WTC11 (cell line): ENCODE measurements around the gene FOXJ3. TPM values are rescaled to one million over a fixed set of nuclear protein-coding genes. Genes with fewer than 3 reads are reported as not detected.
A peak's percentile ranks its signal among the peaks of the same experiment; 100 is the strongest.

Experiments
- ATAC-seq: fragments of 200-7000 bp; cut with Tn5 transposase; 2 replicates; pipeline ENCODE4 v1.10.0; 2021; ENCODE audit warnings: mild to moderate bottlenecking, moderate library complexity
- CTCF ChIA-PET: fragments of 300-600 bp; sonication (Branson Sonifier 250); formaldehyde crosslinking; loops from one replicate; lab custom pipeline; 2021; ENCODE audit warnings: antibody characterized with exemption; lab: Charles Lee
- POLR2A ChIA-PET: fragments of 350-600 bp; sonication (Branson Sonifier 250); formaldehyde crosslinking; loops from one replicate; lab custom pipeline; 2021; ENCODE audit warnings: antibody characterized with exemption; lab: Charles Lee
- DNase-seq: peaks from one replicate; pipeline ENCODE4 v3.0.0; 2021; ENCODE audit warnings: low spot score
- H3K27ac Mint-ChIP-seq: 2 replicates; pipeline ENCODE4 v1.8.0; 2021; ENCODE audit warnings: mixed read lengths
- H3K27me3 Mint-ChIP-seq: 2 replicates; pipeline ENCODE4 v1.8.0; 2021; ENCODE audit warnings: low read depth, mild to moderate bottlenecking, moderate library complexity, mixed read lengths
- H3K36me3 Mint-ChIP-seq: 2 replicates; pipeline ENCODE4 v1.8.0; 2021; ENCODE audit warnings: mixed read lengths
- H3K4me1 Mint-ChIP-seq: 2 replicates; pipeline ENCODE4 v1.8.0; 2022; ENCODE audit warnings: mixed read lengths
- H3K4me3 Mint-ChIP-seq: 2 replicates; pipeline ENCODE4 v1.8.0; 2021; ENCODE audit warnings: mild to moderate bottlenecking, moderate library complexity, mixed read lengths
- H3K9me3 Mint-ChIP-seq: 2 replicates; pipeline ENCODE4 v1.8.0; 2021; ENCODE audit warnings: mixed read lengths
- CBFB ChIP-seq: sonication (generic); formaldehyde crosslinking; IDR thresholded peaks from 2 replicates; pipeline ENCODE4 v1.8.1; 2022; ENCODE audit warnings: mild to moderate bottlenecking, low read depth, missing genetic modification reagents
- CREM ChIP-seq: sonication (generic); formaldehyde crosslinking; IDR thresholded peaks from 2 replicates; pipeline ENCODE4 v1.8.1; 2022; ENCODE audit warnings: mild to moderate bottlenecking, missing genetic modification reagents, moderate library complexity
- EMX1 ChIP-seq: fragments of 250-450 bp; sonication (Bioruptor Pico); IDR thresholded peaks from 2 replicates; pipeline ENCODE4 v1.8.0; 2021; ENCODE audit warnings: mild to moderate bottlenecking
- JUN ChIP-seq: sonication (generic); formaldehyde crosslinking; IDR thresholded peaks from 2 replicates; pipeline ENCODE4 v1.8.0; 2023; ENCODE audit warnings: mild to moderate bottlenecking, missing genetic modification reagents
- RELA ChIP-seq: sonication (generic); formaldehyde crosslinking; IDR thresholded peaks from 2 replicates; pipeline ENCODE4 v1.8.1; 2022; ENCODE audit warnings: missing genetic modification reagents, mild to moderate bottlenecking, borderline replicate concordance
- RORB ChIP-seq: fragments of 250-450 bp; sonication (Bioruptor Pico); IDR thresholded peaks from 2 replicates; pipeline ENCODE4 v1.9.0; 2021; ENCODE audit warnings: mild to moderate bottlenecking
- SOX15 ChIP-seq: fragments of 250-450 bp; sonication (Bioruptor Pico); IDR thresholded peaks from 2 replicates; pipeline ENCODE4 v1.9.0; 2021; ENCODE audit warnings: mild to moderate bottlenecking
- ZNF317 ChIP-seq: sonication (generic); formaldehyde crosslinking; IDR thresholded peaks from 2 replicates; pipeline ENCODE4 v1.8.1; 2023; ENCODE audit warnings: low read depth, mild to moderate bottlenecking, moderate library complexity, missing genetic modification reagents, borderline replicate concordance
- total RNA-seq: library from RNA; stranded (reverse); gene quantifications from 3 replicates; pipeline ENCODE4 v1.2.3, GENCODE V29; 2021
- TF ChIP-seq, protein P1 (sequence below): fragments of 250-450 bp; sonication (Bioruptor Pico); IDR thresholded peaks from 2 replicates; pipeline ENCODE4 v1.8.0; 2021; ENCODE audit warnings: mild to moderate bottlenecking
- TF ChIP-seq, protein P2 (sequence below): sonication (generic); formaldehyde crosslinking; IDR thresholded peaks from 2 replicates; pipeline ENCODE4 v1.8.1; 2023; ENCODE audit warnings: mild to moderate bottlenecking, missing genetic modification reagents, moderate library complexity
- TF ChIP-seq, protein P3 (sequence below): sonication (generic); formaldehyde crosslinking; IDR thresholded peaks from 2 replicates; pipeline ENCODE4 v1.8.0; 2022; ENCODE audit warnings: mild to moderate bottlenecking, missing genetic modification reagents
- TF ChIP-seq, protein P4 (sequence below): fragments of 250-450 bp; sonication (Bioruptor Pico); IDR thresholded peaks from 2 replicates; pipeline ENCODE4 v1.9.0; 2021; ENCODE audit warnings: mild to moderate bottlenecking, borderline replicate concordance

The FOXJ3 gene
- total RNA-seq, 1 experiment from 2014 or later = 43.3 TPM

DNA sequence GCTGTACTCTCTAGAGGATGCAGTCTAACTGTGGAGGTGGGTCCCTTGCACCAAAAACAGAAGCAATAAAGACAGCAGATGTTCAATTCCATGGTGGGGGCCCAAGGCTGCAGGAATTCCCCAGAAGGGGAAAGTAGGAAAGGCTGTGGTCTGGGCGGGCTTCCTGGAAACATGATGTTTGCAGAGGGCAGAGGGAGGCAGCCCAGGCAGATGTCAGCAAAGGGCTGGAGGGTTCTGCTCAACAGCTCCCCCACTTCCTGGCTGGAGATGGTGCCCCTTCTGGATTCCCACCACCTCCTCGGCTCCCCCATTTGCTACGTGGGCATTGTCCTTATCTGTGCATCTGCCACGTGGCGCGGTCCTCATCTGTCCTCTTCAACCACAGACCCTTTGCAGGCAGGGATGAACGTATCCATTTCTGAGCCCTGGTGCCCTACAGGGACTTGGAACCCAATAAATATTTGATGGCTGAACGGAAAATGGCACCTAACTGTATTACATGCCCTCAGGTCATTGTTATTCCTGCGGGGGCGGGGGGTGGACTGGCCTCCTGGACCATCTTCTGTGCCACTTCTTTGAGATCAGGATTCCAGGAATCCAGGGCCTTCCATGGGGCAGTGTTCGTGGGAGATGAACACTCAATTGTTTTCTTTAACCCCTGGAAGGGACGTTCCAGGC lies 190.2 kb downstream of the FOXJ3 start:
- no peaks in the 10 kb centered on the region for H3K36me3 Mint-ChIP-seq
- DNase-seq = no peak
- ChIA-PET CTCF (interaction anchor here (0.6 to 1.4 kb wide), 3 partner anchors 566 to 886 kb away, joined by 3 to 4 read pairs (median 3); no protein-coding TSS in a partner anchor), POLR2A (no interaction called here)
- H3K4me3 Mint-ChIP-seq = no peak overlapping the region
- ATAC-seq = peak; percentile 14; the same call in 1 of the 2 replicates
- TF ChIP-seq, protein P1, sequence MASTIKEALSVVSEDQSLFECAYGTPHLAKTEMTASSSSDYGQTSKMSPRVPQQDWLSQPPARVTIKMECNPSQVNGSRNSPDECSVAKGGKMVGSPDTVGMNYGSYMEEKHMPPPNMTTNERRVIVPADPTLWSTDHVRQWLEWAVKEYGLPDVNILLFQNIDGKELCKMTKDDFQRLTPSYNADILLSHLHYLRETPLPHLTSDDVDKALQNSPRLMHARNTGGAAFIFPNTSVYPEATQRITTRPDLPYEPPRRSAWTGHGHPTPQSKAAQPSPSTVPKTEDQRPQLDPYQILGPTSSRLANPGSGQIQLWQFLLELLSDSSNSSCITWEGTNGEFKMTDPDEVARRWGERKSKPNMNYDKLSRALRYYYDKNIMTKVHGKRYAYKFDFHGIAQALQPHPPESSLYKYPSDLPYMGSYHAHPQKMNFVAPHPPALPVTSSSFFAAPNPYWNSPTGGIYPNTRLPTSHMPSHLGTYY (CRISPR knock-in tag) = no peak
- TF ChIP-seq, protein P2, sequence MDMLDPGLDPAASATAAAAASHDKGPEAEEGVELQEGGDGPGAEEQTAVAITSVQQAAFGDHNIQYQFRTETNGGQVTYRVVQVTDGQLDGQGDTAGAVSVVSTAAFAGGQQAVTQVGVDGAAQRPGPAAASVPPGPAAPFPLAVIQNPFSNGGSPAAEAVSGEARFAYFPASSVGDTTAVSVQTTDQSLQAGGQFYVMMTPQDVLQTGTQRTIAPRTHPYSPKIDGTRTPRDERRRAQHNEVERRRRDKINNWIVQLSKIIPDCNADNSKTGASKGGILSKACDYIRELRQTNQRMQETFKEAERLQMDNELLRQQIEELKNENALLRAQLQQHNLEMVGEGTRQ (CRISPR knock-in tag) = no peak
- TF ChIP-seq ZNF317 (CRISPR knock-in tag) (no peak), CBFB (CRISPR knock-in tag) (no peak), SOX15 (CRISPR knock-in tag) (no peak), EMX1 (CRISPR knock-in tag) (no peak), RELA (no peak)
- TF ChIP-seq, protein P3, sequence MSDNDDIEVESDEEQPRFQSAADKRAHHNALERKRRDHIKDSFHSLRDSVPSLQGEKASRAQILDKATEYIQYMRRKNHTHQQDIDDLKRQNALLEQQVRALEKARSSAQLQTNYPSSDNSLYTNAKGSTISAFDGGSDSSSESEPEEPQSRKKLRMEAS (CRISPR knock-in tag) = no peak
- no peaks in the 10 kb centered on the region for H3K4me1 Mint-ChIP-seq
- no peaks in the 10 kb centered on the region for H3K27me3 Mint-ChIP-seq
- no peak overlapping the region for H3K27ac Mint-ChIP-seq
- H3K9me3 Mint-ChIP-seq = no peaks in the 10 kb centered on the region

DNA sequence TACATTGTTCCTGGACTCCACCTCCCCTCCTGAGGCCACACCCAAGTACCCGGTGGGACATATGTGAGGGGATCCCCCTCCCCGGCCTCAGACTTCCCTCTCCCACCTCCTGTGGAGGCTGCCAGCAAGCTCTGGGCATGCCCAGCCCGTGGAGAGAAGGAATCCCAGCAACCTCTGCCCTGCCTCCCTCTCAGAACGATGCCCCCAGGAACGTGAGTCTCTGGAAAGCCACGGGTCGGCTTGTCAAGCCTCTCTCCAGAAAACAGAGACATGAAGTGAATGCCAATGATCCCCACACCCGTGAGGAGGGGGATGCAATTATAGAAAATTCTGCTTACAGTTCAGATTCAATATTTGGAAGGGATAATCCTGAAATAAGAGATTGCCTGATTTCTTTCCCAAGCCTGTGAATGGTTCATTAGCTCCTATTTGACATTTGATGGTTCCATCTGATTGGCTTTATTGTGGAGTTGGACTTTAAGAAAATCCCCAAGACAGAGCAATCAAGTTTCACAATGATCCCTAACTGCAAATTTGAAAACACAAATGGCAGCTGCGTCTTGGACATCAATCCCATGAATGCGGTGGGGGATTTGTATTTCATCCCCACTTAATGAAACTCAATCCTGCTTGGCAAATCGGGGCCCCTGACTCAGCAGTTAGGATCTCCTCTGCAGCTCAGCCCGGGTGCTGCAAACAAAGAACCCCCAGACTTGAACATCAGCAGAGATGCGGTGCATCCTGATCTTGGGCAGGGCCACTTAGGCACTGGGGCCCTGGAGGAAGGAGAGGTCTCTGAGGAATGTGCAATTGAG lies 190.9 kb downstream of the FOXJ3 start:
- H3K27ac Mint-ChIP-seq = no peak overlapping the region
- H3K4me1 Mint-ChIP-seq = no peaks in the 10 kb centered on the region
- H3K9me3 Mint-ChIP-seq = peaks cover 4% of the 10 kb centered on the region; the same call in 1 of the 2 replicates
- POLR2A ChIA-PET = no interaction called here
- TF ChIP-seq JUN (CRISPR knock-in tag) = no peak
- no peak for TF ChIP-seq RORB (CRISPR knock-in tag)
- TF ChIP-seq CREM (CRISPR knock-in tag) = no peak
- TF ChIP-seq, protein P4, sequence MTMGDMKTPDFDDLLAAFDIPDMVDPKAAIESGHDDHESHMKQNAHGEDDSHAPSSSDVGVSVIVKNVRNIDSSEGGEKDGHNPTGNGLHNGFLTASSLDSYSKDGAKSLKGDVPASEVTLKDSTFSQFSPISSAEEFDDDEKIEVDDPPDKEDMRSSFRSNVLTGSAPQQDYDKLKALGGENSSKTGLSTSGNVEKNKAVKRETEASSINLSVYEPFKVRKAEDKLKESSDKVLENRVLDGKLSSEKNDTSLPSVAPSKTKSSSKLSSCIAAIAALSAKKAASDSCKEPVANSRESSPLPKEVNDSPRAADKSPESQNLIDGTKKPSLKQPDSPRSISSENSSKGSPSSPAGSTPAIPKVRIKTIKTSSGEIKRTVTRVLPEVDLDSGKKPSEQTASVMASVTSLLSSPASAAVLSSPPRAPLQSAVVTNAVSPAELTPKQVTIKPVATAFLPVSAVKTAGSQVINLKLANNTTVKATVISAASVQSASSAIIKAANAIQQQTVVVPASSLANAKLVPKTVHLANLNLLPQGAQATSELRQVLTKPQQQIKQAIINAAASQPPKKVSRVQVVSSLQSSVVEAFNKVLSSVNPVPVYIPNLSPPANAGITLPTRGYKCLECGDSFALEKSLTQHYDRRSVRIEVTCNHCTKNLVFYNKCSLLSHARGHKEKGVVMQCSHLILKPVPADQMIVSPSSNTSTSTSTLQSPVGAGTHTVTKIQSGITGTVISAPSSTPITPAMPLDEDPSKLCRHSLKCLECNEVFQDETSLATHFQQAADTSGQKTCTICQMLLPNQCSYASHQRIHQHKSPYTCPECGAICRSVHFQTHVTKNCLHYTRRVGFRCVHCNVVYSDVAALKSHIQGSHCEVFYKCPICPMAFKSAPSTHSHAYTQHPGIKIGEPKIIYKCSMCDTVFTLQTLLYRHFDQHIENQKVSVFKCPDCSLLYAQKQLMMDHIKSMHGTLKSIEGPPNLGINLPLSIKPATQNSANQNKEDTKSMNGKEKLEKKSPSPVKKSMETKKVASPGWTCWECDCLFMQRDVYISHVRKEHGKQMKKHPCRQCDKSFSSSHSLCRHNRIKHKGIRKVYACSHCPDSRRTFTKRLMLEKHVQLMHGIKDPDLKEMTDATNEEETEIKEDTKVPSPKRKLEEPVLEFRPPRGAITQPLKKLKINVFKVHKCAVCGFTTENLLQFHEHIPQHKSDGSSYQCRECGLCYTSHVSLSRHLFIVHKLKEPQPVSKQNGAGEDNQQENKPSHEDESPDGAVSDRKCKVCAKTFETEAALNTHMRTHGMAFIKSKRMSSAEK (CRISPR knock-in tag) = no peak
- no peaks in the 10 kb centered on the region for H3K36me3 Mint-ChIP-seq
- H3K27me3 Mint-ChIP-seq = no peaks in the 10 kb centered on the region
- no peak overlapping the region for H3K4me3 Mint-ChIP-seq
- no peak for ATAC-seq
- no peak for DNase-seq
- CTCF ChIA-PET = interaction anchor here (0.6 to 1.7 kb wide), 3 partner anchors 367 to 628 kb away, joined by 3 read pairs; no protein-coding TSS in a partner anchor
